GM18511 (cell line): ENCODE data around the gene CHST8.
"Not testable (repeated sequence)": the region's sequence is repeated elsewhere in the genome, so short reads cannot be mapped to it uniquely, and the experiment has no call there.

Experiments used
- ATAC-seq: cut with Tn5 transposase; IDR thresholded peaks from one replicate; pipeline ENCODE4 v1.9.1; 2021; ENCODE audit warnings: mild to moderate bottlenecking, moderate library complexity; ENCODE audit not compliant: unreplicated experiment

Gene CHST8

GRCh38 chr19:33616857-33617256, 4.9 kb upstream of the CHST8 start:
- no peak for ATAC-seq

- not testable (repeated sequence) for ATAC-seq
Measured at GRCh38 chr19:33618363-33618762, 3.4 kb upstream of the CHST8 start.

GRCh38 chr19:33618884-33619283, 2.9 kb upstream of the CHST8 start:
- no peak for ATAC-seq

- no peak for ATAC-seq
Measured at GRCh38 chr19:33620611-33621010, 1.1 kb upstream of the CHST8 start.

GRCh38 chr19:33621065-33621785, 528 bp upstream of the CHST8 start:
- no peak for ATAC-seq

GRCh38 chr19:33622505-33622808, 704 bp downstream of the CHST8 start:
- ATAC-seq: no peak

- no peak for ATAC-seq
Measured at GRCh38 chr19:33622809-33623511, 1.2 kb downstream of the CHST8 start.

GRCh38 chr19:33624586-33624985, 2.8 kb downstream of the CHST8 start:
- no peak for ATAC-seq

GRCh38 chr19:33627526-33627925, 5.8 kb downstream of the CHST8 start:
- ATAC-seq: no peak

- no peak for ATAC-seq
Measured at GRCh38 chr19:33627962-33628839, 6.4 kb downstream of the CHST8 start.

GRCh38 chr19:33628921-33629825, 7.4 kb downstream of the CHST8 start:
- no peak for ATAC-seq

GRCh38 chr19:33629826-33630375, 8.1 kb downstream of the CHST8 start:
- ATAC-seq: no peak

GRCh38 chr19:33630880-33631608, 9.3 kb downstream of the CHST8 start:
- no peak for ATAC-seq

GRCh38 chr19:33631609-33631973, 9.8 kb downstream of the CHST8 start:
- no peak for ATAC-seq

- no peak for ATAC-seq
Measured at GRCh38 chr19:33634361-33635091, 12.8 kb downstream of the CHST8 start.

GRCh38 chr19:33638167-33639034, 16.6 kb downstream of the CHST8 start:
- no peak for ATAC-seq

GRCh38 chr19:33639035-33639681, 17.4 kb downstream of the CHST8 start:
- ATAC-seq: no peak

GRCh38 chr19:33640773-33641172, 19.0 kb downstream of the CHST8 start:
- no peak for ATAC-seq
